DOHH2 (cell line): ENCODE results near the gene PLA2G6.
"Not testable (repeated sequence)": the region's sequence is repeated elsewhere in the genome, so short reads cannot be mapped to it uniquely, and the experiment has no call there.

Source experiments
- H3F3A ChIP-seq: fragments of 200-600 bp; sonication (generic), shearing (Covaris generic); 2 replicates; pipeline ENCODE4 v1.6.0; 2016; ENCODE audit warnings: antibody characterized with exemption, mild to moderate bottlenecking; ENCODE audit not compliant: control insufficient read depth, insufficient read depth
- H3K27ac ChIP-seq: fragments of 200-600 bp; sonication (generic); 2 replicates; pipeline ENCODE4 v1.5.1; 2014; ENCODE audit warnings: low read depth, mild to moderate bottlenecking, low read length, moderate library complexity
- H3K27me3 ChIP-seq: fragments of 200-600 bp; sonication (generic); 2 replicates; pipeline ENCODE4 v1.6.1; 2014; ENCODE audit warnings: mild to moderate bottlenecking, low read length, mixed read lengths; ENCODE audit not compliant: control insufficient read depth
- H3K36me3 ChIP-seq: fragments of 200-600 bp; sonication (generic); 2 replicates; pipeline ENCODE4 v1.6.1; 2014; ENCODE audit warnings: mild to moderate bottlenecking, low read length, moderate library complexity, mixed read lengths; ENCODE audit not compliant: control insufficient read depth
- H3K4me1 ChIP-seq: fragments of 200-600 bp; sonication (generic); 2 replicates; pipeline ENCODE4 v1.6.1; 2014; ENCODE audit warnings: mild to moderate bottlenecking, low read length, mixed read lengths; ENCODE audit not compliant: control insufficient read depth
- H3K4me2 ChIP-seq: fragments of 200-600 bp; sonication (generic); 2 replicates; pipeline ENCODE4 v1.6.0; 2014; ENCODE audit warnings: mild to moderate bottlenecking, low read length, moderate library complexity
- H3K4me3 ChIP-seq: fragments of 200-600 bp; sonication (generic); 2 replicates; pipeline ENCODE4 v1.5.1; 2014; ENCODE audit warnings: mild to moderate bottlenecking, low read length, mixed read lengths
- H3K79me2 ChIP-seq: fragments of 200-600 bp; sonication (generic); 2 replicates; pipeline ENCODE4 v1.6.1; 2014; ENCODE audit warnings: mild to moderate bottlenecking, low read length, mixed read lengths; ENCODE audit not compliant: control insufficient read depth
- H3K9me2 ChIP-seq: fragments of 200-600 bp; sonication (generic); replicated peaks from 2 replicates; pipeline ENCODE4 v1.6.1; 2014; ENCODE audit warnings: mild to moderate bottlenecking, low read length, mixed read lengths; ENCODE audit not compliant: control insufficient read depth
- H3K9me3 ChIP-seq: fragments of 200-600 bp; sonication (generic); 2 replicates; pipeline ENCODE4 v1.6.1; 2014; ENCODE audit warnings: antibody characterized with exemption, low read length, mixed read lengths; ENCODE audit not compliant: control insufficient read depth, insufficient read depth
- H4K20me1 ChIP-seq: fragments of 200-600 bp; sonication (generic); 2 replicates; pipeline ENCODE4 v1.6.0; 2014; ENCODE audit warnings: low read depth, mild to moderate bottlenecking, antibody characterized with exemption, low read length, moderate library complexity; ENCODE audit not compliant: control insufficient read depth, insufficient read depth
- CTCF ChIP-seq: fragments of 200-600 bp; sonication (generic); IDR thresholded peaks from one replicate; pipeline ENCODE4 v1.5.1; 2014; ENCODE audit warnings: antibody characterized with exemption, mild to moderate bottlenecking, low read depth, low read length; ENCODE audit not compliant: poor library complexity, severe bottlenecking
- EZH2phosphoT487 ChIP-seq: fragments of 200-600 bp; sonication (generic); IDR thresholded peaks from 2 replicates; pipeline ENCODE4 v1.6.1; 2017; ENCODE audit warnings: borderline replicate concordance, mild to moderate bottlenecking, antibody characterized with exemption, low read length, moderate library complexity, mixed read lengths

The PLA2G6 gene

GRCh38 chr22:38184788-38185187, 3.2 kb upstream of the PLA2G6 start:
- no peaks in the 10 kb centered on the region for H4K20me1 ChIP-seq
- H3K79me2 ChIP-seq, result peaks cover 16% of the 10 kb centered on the region
- H3K9me3 ChIP-seq, result no peaks in the 10 kb centered on the region
- H3F3A ChIP-seq, result no peaks in the 10 kb centered on the region; the same call in 1 of the 2 replicates
- no peak overlapping the region for H3K27ac ChIP-seq
- no peak for TF ChIP-seq EZH2phosphoT487
- no peak for TF ChIP-seq CTCF
- peaks cover 3% of the 10 kb centered on the region; the same call in 1 of the 2 replicates for H3K36me3 ChIP-seq
- H3K4me2 ChIP-seq, result no peak overlapping the region
- no peaks in the 10 kb centered on the region for H3K9me2 ChIP-seq
- H3K27me3 ChIP-seq, result peaks cover 7% of the 10 kb centered on the region; the same call in 1 of the 2 replicates
- H3K4me3 ChIP-seq, result no peak overlapping the region
- H3K4me1 ChIP-seq, result peaks cover 20% of the 10 kb centered on the region

GRCh38 chr22:38180841-38181452, 683 bp downstream of the PLA2G6 start:
- TF ChIP-seq CTCF (no peak), EZH2phosphoT487 (no peak)
- peaks cover 26% of the 10 kb centered on the region for H3K4me1 ChIP-seq
- peak overlapping the region; percentile 93 for H3K4me3 ChIP-seq
- H3K9me2 ChIP-seq, result no peaks in the 10 kb centered on the region
- H3K36me3 ChIP-seq, result peaks cover 3% of the 10 kb centered on the region; the same call in 1 of the 2 replicates
- peak overlapping the region; percentile 63 for H3K27ac ChIP-seq
- H3F3A ChIP-seq, result peaks cover 4% of the 10 kb centered on the region; the same call in 1 of the 2 replicates
- no peaks in the 10 kb centered on the region for H4K20me1 ChIP-seq
- no peaks in the 10 kb centered on the region for H3K9me3 ChIP-seq
- H3K79me2 ChIP-seq, result peaks cover 22% of the 10 kb centered on the region
- H3K27me3 ChIP-seq, result no peaks in the 10 kb centered on the region
- peak overlapping the region; percentile 100 for H3K4me2 ChIP-seq

GRCh38 chr22:38178605-38178937, 3.1 kb downstream of the PLA2G6 start:
- H4K20me1 ChIP-seq, H3K9me3 ChIP-seq, H3K36me3 ChIP-seq, H3K9me2 ChIP-seq, H3K27ac ChIP-seq, H3K4me2 ChIP-seq, H3K4me3 ChIP-seq, H3K27me3 ChIP-seq, H3F3A ChIP-seq: not testable (repeated sequence)
- peaks cover 26% of the 10 kb centered on the region for H3K4me1 ChIP-seq
- peaks cover 22% of the 10 kb centered on the region for H3K79me2 ChIP-seq

GRCh38 chr22:38177926-38178604, 3.6 kb downstream of the PLA2G6 start:
- TF ChIP-seq EZH2phosphoT487 (no peak), CTCF (no peak)
- H4K20me1 ChIP-seq, result no peaks in the 10 kb centered on the region
- H3K27ac ChIP-seq, result no peak overlapping the region
- no peak overlapping the region for H3K4me3 ChIP-seq
- H3K4me1 ChIP-seq, result peaks cover 26% of the 10 kb centered on the region
- no peaks in the 10 kb centered on the region for H3K27me3 ChIP-seq
- H3K9me3 ChIP-seq, result no peaks in the 10 kb centered on the region
- peaks cover 3% of the 10 kb centered on the region; the same call in 1 of the 2 replicates for H3K36me3 ChIP-seq
- H3K79me2 ChIP-seq, result peaks cover 22% of the 10 kb centered on the region
- H3K4me2 ChIP-seq, result no peak overlapping the region
- no peaks in the 10 kb centered on the region for H3K9me2 ChIP-seq
- peaks cover 4% of the 10 kb centered on the region; the same call in 1 of the 2 replicates for H3F3A ChIP-seq

- not testable (repeated sequence) for H3K27me3 ChIP-seq, H4K20me1 ChIP-seq, H3K27ac ChIP-seq, H3K9me3 ChIP-seq, H3K4me2 ChIP-seq, H3F3A ChIP-seq, H3K9me2 ChIP-seq, H3K4me3 ChIP-seq, H3K36me3 ChIP-seq
- Histone ChIP-seq H3K79me2 (peaks cover 22% of the 10 kb centered on the region), H3K4me1 (peaks cover 29% of the 10 kb centered on the region)
Measured at GRCh38 chr22:38177571-38177925, 4.1 kb downstream of the PLA2G6 start.
